ENCODE measurements around the gene NEK10. TPM values are rescaled to one million over a fixed set of nuclear protein-coding genes. Genes with fewer than 3 reads are reported as not detected.

The NEK10 gene
- total RNA-seq, 1 experiment from 2014 or later, result 0.66 TPM

DNA sequence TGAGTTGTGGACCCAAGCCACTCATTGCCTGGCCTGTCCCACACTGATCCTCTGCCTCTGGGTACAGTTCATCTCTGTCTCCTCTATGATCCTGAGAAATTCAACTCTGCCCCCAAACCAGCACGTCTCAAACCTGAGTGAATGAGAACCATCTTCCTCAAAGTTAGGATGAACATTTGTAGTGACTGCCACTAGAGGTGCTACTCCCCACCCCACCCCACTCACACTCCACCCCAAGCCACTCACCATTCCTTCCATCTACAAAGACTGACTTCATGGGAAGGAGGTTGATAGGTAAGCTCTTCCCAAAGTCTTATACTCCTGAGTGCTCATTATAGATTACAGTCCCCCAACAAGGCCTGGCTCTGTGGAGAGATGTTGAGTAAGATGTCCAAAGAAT is 43.8 kb downstream of the NEK10 start:
- Histone ChIP-seq H3K4me1 (ENCODE audit: insufficient read depth, low read length) (no peaks in the 10 kb centered on the region), H2AK5ac (ENCODE audit: insufficient read length, low read length) (no peak overlapping the region), H2BK20ac (ENCODE audit: low read depth, low read length, poor library complexity, severe bottlenecking) (no peak overlapping the region), H3T11ph (ENCODE audit: low read length) (no peak overlapping the region), H3K18ac (ENCODE audit: insufficient read length, low read depth, low read length) (no peak overlapping the region), H2BK120ac (ENCODE audit: low read depth, low read length, poor library complexity, severe bottlenecking) (no peak overlapping the region), H3K4me2 (ENCODE audit: insufficient read depth, insufficient read length, low read length) (no peak overlapping the region), H2BK15ac (ENCODE audit: low read depth, low read length) (no peak overlapping the region), H3K79me2 (ENCODE audit: insufficient read depth, low read length) (no peaks in the 10 kb centered on the region), H4K20me1 (ENCODE audit: control insufficient read depth, insufficient read depth, insufficient read length) (no peaks in the 10 kb centered on the region), H3K27me3 (ENCODE audit: insufficient read depth, low read length) (no peaks in the 10 kb centered on the region), H3K79me1 (ENCODE audit: insufficient read depth, low read depth, low read length, poor library complexity, severe bottlenecking) (no peaks in the 10 kb centered on the region), H3K27ac (ENCODE audit: insufficient read length, low read depth, low read length) (no peak overlapping the region), H3K14ac (ENCODE audit: insufficient read depth, low read length) (no peak overlapping the region), H4K8ac (replicated peaks; ENCODE audit: insufficient read length, low read depth, low read length) (no peak overlapping the region), H2BK12ac (ENCODE audit: insufficient read length, low read depth, low read length) (no peak overlapping the region), H3K56ac (ENCODE audit: insufficient read length, low read depth, low read length) (no peak overlapping the region), H3K9me3 (ENCODE audit: control insufficient read depth, low read depth, low read length) (no peaks in the 10 kb centered on the region), H3K4ac (ENCODE audit: low read depth, low read length) (no peak overlapping the region), H2AFZ (ENCODE audit: low read length) (no peak overlapping the region), H3K23ac (ENCODE audit: insufficient read length, low read depth, low read length) (no peak overlapping the region), H3K9ac (ENCODE audit: extremely low read depth, insufficient read length, low read length) (no peak overlapping the region), H2BK5ac (ENCODE audit: insufficient read length, low read length) (no peak overlapping the region), H4K5ac (ENCODE audit: insufficient read length, low read depth, low read length) (no peak overlapping the region), H3K23me2 (ENCODE audit: insufficient read length, low read depth, low read length, poor library complexity, severe bottlenecking) (no peaks in the 10 kb centered on the region), H4K91ac (ENCODE audit: insufficient read length, low read depth, low read length) (no peak overlapping the region)
- TF ChIP-seq, protein P1, sequence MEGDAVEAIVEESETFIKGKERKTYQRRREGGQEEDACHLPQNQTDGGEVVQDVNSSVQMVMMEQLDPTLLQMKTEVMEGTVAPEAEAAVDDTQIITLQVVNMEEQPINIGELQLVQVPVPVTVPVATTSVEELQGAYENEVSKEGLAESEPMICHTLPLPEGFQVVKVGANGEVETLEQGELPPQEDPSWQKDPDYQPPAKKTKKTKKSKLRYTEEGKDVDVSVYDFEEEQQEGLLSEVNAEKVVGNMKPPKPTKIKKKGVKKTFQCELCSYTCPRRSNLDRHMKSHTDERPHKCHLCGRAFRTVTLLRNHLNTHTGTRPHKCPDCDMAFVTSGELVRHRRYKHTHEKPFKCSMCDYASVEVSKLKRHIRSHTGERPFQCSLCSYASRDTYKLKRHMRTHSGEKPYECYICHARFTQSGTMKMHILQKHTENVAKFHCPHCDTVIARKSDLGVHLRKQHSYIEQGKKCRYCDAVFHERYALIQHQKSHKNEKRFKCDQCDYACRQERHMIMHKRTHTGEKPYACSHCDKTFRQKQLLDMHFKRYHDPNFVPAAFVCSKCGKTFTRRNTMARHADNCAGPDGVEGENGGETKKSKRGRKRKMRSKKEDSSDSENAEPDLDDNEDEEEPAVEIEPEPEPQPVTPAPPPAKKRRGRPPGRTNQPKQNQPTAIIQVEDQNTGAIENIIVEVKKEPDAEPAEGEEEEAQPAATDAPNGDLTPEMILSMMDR (conservative IDR thresholded peaks at IDR 0.05), result peak; percentile 39; the same call in 1 of the 3 replicates
- peaks cover 0 to 9% (median 4%) of the 10 kb centered on the region in 3 experiments; a peak in 1 of 7 replicates for H3K36me3 Mint-ChIP-seq (ENCODE audit: insufficient read depth in 1 of 3, low read depth in 3 of 3)
- H3K9me3 Mint-ChIP-seq, result peaks cover 6% of the 10 kb centered on the region in 2 experiments; a peak in 4 of 5 replicates
- DNase-seq, result no peak
- H3K4me3 Mint-ChIP-seq, result no peak overlapping the region
- no peaks in the 10 kb centered on the region for H3K4me1 Mint-ChIP-seq
- H3K27me3 Mint-ChIP-seq (ENCODE audit: low read depth), result no peaks in the 10 kb centered on the region
- H3K27ac Mint-ChIP-seq, result no peak overlapping the region
- WGBS (ENCODE audit: extremely low coverage, insufficient read length, low lambda C conversion rate), result no CpG with 5 or more reads among the region's 1 CpG

All from H9 (cell line).